Activated CD4-positive, alpha-beta T cell treated with anti-CD3 and anti-CD28 coated beads, Interleukin-2, amount 50 U/mL, for 16 hours (primary cell): ENCODE results near the gene TMEM26.

Source experiments
- DNase-seq: peaks from one replicate; pipeline ENCODE4 v3.0.0-alpha.2; 2020

Gene TMEM26

GRCh38 chr10:61452655-61453641 is at the start of gene TMEM26:
TSS of gene TMEM26 (minus strand) at chr10:61453381. CDS start at chr10:61453081, 300 bp downstream.
- DNase-seq = no peak

- no peak for DNase-seq
Measured at GRCh38 chr10:61500460-61500859, 47.3 kb upstream of the TMEM26 start.

GRCh38 chr10:61492364-61492995 is 39.3 kb upstream of the TMEM26 start:
- DNase-seq = no peak

- no peak for DNase-seq
Measured at GRCh38 chr10:61487506-61487905, 34.3 kb upstream of the TMEM26 start.

- DNase-seq = no peak
Measured at GRCh38 chr10:61486738-61487396, 33.7 kb upstream of the TMEM26 start.

GRCh38 chr10:61486251-61486650 is 33.1 kb upstream of the TMEM26 start:
- no peak for DNase-seq

GRCh38 chr10:61481597-61481996 is 28.4 kb upstream of the TMEM26 start:
- no peak for DNase-seq

GRCh38 chr10:61480208-61480607 is 27.0 kb upstream of the TMEM26 start:
- no peak for DNase-seq

GRCh38 chr10:61478621-61479312 is 25.6 kb upstream of the TMEM26 start:
- DNase-seq = no peak

GRCh38 chr10:61477451-61477850 is 24.3 kb upstream of the TMEM26 start:
- DNase-seq = no peak

- DNase-seq = no peak
Measured at GRCh38 chr10:61476529-61476928, 23.3 kb upstream of the TMEM26 start.

- DNase-seq = no peak
Measured at GRCh38 chr10:61475449-61475873, 22.3 kb upstream of the TMEM26 start.

- DNase-seq = no peak
Measured at GRCh38 chr10:61472090-61472674, 19.0 kb upstream of the TMEM26 start.

- no peak for DNase-seq
Measured at GRCh38 chr10:61471491-61471890, 18.3 kb upstream of the TMEM26 start.

GRCh38 chr10:61470740-61471139 is 17.6 kb upstream of the TMEM26 start:
- no peak for DNase-seq

GRCh38 chr10:61465901-61466632 is 12.9 kb upstream of the TMEM26 start:
- no peak for DNase-seq

- no peak for DNase-seq
Measured at GRCh38 chr10:61465171-61465496, 12.0 kb upstream of the TMEM26 start.

GRCh38 chr10:61464461-61465170 is 11.4 kb upstream of the TMEM26 start:
- DNase-seq = no peak

GRCh38 chr10:61463035-61463909 is 10.1 kb upstream of the TMEM26 start:
- no peak for DNase-seq

- DNase-seq = no peak
Measured at GRCh38 chr10:61460835-61461234, 7.7 kb upstream of the TMEM26 start.
